Choroid plexus epithelial cell (primary cell): ENCODE data around the gene PPDPF.

ENCODE experiments used
- DNase-seq: peaks from one replicate; pipeline ENCODE4 v3.0.0-alpha.2; 2010; ENCODE audit warnings: low read depth
- H3K4me3 ChIP-seq: 2 replicates; pipeline ENCODE4 v1.5.1; 2011; ENCODE audit warnings: low read depth, mild to moderate bottlenecking, control low read depth, low read length, moderate library complexity
- TF ChIP-seq, protein P1 (sequence below): conservative IDR thresholded peaks from 2 replicates; pipeline ENCODE4 v1.5.1; 2011; ENCODE audit warnings: low read depth, mild to moderate bottlenecking, control low read depth, inconsistent platforms, low read length, moderate library complexity

PPDPF gene

DNA sequence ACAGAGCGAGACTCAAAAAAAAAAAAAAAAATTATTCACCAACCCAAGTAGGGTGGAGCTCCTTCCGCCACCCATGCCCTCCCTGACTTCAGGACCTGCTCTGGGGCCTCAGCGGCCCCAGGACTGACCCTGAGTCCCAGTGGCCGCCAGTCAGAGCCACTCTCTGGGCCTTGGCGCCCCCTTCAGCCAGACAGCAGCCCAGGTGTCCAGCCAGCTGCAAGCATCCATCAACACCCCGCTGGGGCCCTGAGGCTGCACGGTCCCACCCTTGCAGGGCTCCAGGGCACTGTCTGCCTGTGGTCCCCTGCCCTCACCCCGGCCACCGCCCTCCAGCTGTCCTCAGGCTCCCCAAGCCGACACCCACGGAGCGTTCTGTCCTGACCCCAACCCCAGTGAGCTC lies 36.7 kb upstream of the PPDPF start:
- no peak for DNase-seq
- TF ChIP-seq, protein P1, sequence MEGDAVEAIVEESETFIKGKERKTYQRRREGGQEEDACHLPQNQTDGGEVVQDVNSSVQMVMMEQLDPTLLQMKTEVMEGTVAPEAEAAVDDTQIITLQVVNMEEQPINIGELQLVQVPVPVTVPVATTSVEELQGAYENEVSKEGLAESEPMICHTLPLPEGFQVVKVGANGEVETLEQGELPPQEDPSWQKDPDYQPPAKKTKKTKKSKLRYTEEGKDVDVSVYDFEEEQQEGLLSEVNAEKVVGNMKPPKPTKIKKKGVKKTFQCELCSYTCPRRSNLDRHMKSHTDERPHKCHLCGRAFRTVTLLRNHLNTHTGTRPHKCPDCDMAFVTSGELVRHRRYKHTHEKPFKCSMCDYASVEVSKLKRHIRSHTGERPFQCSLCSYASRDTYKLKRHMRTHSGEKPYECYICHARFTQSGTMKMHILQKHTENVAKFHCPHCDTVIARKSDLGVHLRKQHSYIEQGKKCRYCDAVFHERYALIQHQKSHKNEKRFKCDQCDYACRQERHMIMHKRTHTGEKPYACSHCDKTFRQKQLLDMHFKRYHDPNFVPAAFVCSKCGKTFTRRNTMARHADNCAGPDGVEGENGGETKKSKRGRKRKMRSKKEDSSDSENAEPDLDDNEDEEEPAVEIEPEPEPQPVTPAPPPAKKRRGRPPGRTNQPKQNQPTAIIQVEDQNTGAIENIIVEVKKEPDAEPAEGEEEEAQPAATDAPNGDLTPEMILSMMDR, result peak; percentile 18
- no peak overlapping the region for H3K4me3 ChIP-seq

DNA sequence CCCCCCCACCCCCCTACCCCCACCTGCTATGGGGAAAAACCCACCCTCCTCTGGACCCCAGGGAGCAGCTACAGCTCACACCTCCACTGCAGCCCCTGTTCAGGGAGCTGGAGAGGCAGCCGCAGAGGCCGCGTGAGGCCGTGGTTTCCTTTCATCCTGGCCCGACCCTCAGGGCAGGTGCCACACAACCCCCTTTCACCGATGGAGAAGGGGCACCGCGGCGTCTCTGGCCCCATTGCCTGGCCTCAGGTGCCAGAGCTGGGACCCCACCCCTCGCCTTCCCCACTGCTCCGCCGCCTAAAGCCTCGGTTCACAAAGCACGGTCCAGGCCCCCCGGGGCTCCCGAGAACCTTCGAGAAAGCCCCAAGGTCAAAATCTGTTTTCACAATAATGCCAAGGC lies 36.3 kb upstream of the PPDPF start:
- no peak overlapping the region for H3K4me3 ChIP-seq
- TF ChIP-seq, protein P1, result no peak
- DNase-seq, result no peak

DNA sequence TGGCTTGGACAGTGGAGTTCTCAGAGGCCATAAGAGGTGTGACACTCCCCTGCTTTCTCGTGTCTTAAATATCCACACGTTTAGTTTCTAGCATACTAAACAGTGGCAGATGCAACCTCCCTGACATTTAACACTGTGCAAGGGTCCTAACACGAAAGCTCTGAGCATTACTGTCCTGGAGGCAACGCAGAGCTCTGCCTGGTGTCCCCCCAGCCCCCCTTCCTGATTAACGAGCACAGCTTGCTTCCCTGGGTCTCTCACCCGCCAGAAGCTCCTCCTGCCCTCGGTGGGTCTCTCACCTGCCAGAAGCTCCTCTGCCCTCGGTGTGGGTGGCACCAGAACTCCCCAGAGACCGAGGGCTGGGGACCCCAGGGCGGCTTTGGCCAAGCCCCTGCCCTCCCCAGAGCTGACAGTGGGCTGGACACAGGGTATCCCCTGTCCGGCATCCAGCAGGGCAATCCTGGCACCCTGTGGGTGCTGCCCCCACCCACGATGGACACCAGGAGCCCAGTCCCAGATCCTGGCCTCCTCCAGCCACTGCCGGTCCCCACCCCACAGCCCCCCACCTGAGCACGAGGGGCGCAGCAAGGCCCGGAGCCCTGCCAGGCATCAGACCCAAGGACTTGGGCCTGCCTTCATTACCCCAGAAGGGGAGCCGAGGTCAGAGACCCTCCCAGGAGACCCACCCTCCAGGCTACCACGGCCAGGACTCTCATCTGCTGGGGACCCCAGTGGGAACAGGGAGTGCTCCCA lies 35.7 kb upstream of the PPDPF start:
- TF ChIP-seq, protein P1, result no peak
- no peak overlapping the region for H3K4me3 ChIP-seq
- no peak for DNase-seq

DNA sequence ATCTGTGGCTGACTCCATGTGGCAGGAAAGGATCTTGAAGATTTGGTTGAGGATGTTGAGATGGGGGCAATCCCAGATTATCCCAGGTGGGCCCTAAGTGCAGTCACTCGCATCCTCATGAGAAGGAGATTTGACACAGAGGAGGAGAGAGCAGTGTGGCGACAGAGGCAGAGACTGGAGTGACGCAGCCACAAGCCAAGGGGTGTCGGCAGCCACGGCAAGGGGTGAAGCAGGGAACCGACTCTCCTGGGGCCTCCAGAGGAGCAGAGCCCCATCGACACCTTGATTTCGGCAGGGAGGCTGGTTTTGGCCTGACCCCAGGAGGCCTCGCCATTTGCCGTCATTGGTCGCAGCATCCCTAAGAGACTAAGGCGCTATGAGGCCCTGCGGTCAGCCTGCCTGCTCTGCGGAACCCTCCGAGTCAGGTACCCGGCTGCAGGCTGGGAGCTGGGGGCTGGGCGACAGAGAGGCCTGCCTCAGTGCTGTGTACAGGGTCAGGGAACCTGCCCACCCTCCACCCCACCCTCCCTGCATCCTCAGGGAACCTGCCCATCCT lies 34.2 kb upstream of the PPDPF start:
- H3K4me3 ChIP-seq, result no peak overlapping the region
- no peak for DNase-seq
- TF ChIP-seq, protein P1, result no peak

DNA sequence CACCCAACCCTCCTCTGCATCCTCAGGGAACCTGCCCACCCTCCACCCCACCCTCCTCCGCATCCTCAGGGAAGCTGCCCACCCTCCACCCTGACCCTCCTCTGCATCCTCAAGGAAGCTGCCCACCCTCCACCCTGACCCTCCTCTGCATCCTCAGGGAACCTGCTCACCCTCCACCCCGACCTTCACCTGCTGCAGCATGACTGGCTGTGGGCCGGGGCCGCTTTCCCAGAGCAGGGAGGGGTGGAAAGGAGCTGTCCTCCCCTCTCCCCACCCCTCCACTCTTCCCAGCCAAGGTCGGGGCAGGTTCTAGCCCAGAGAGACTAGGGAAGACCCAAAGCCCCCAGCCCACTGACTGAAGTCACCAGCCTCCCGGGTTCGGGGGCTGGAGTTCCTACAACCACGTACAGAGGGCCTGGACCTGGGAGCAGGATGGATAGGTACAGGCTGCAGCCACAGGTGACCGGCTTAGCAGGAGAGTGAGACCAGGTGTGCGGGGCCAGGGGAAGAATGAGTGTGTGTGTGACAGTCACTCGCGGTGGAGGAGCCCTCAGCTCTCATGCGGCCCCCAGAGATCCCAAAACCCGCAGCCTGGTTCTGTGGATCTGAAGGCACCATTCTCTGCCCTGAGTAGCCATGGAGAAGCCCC lies 33.3 kb upstream of the PPDPF start:
- TF ChIP-seq, protein P1, result no peak
- DNase-seq, result no peak
- H3K4me3 ChIP-seq, result no peak overlapping the region

DNA sequence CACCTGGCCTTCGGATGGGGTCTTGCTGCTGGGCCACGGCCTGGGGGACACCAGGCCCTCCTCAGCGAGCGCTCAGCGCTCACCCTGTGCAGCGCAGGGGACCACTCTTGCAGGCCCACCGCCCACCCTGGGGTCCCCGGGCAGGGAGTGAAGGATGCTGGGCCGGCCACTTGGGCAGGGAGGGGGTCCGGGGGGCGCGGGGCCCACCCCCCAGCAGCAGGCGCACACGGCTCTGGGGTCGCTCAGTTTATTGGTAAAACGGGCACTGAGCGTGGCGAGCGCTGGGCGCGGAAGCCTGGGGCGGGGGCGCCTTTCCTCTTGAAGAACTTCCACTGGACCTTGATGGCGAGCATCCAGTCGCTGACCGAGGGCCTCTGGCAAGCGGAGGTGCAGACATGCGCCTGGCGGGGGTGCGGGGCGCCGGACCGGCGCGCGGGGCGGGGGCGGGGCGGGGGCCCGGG lies 32.8 kb upstream of the PPDPF start:
- TF ChIP-seq, protein P1, result no peak
- no peak overlapping the region for H3K4me3 ChIP-seq

More for the DNA sequence above, 32.8 kb upstream of the PPDPF start:
- DNase-seq, result no peak
